Stimulated activated CD8-positive, alpha-beta memory T cell treated with anti-CD3 and anti-CD28 coated beads, Interleukin-12 subunit alpha, Interleukin-12 subunit beta, amount 100 ng/mL, for 1 hour (primary cell): ENCODE results near the gene NUDT22.

Experiments used
- DNase-seq: peaks from one replicate; pipeline ENCODE4 v3.0.0-alpha.2; 2020; ENCODE audit warnings: low read depth

NUDT22 gene

GRCh38 chr11:64255135-64256128 lies 29.4 kb downstream of the NUDT22 start:
- no peak for DNase-seq

GRCh38 chr11:64256300-64256699 lies 30.2 kb downstream of the NUDT22 start:
- no peak for DNase-seq

DNA sequence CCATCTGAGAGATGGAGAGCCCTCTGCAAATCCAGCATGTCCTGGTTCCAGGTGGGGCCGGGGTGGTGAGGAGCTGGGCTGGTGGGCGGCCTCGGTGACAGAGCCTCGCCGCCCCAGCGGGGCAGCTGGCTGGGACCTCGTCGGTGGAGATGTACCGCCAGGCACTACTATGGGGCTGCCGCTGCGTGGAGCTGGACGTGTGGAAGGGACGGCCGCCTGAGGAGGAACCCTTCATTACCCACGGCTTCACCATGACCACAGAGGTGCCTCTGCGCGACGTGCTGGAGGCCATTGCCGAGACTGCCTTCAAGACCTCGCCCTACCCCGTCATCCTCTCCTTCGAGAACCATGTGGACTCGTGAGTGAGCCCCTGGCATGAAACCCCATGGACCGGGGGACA lies 32.3 kb downstream of the NUDT22 start:
- DNase-seq, result no peak

- no peak for DNase-seq
Observed at GRCh38 chr11:64258946-64259532, 33.0 kb downstream of the NUDT22 start.

DNA sequence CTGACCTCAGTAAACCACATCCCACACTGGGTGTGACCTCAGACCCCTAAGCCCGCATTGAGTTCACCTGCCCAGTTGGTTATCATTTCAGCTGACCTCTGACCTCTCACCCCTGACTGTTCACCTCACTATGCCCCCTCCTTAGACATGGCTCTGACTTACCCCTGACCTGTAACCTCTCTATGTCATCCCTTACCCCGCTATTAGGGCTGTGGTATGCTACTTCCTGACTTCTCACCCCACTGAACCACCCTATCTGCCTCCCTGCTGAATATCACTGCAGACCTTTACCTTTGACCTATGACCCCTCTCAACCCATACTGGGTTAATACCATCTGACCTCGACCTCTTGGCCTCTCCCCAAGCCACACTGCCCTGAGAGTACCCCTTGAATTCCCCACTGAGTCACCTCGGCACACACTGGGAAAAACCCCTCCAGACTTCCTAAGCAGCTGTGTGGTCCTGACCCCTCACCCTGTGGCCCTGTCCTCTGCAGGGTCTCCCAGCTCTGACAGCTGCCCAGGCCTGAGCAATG lies 33.5 kb downstream of the NUDT22 start:
- DNase-seq, result no peak

GRCh38 chr11:64260147-64260708 lies 34.2 kb downstream of the NUDT22 start:
- DNase-seq, result no peak

DNA sequence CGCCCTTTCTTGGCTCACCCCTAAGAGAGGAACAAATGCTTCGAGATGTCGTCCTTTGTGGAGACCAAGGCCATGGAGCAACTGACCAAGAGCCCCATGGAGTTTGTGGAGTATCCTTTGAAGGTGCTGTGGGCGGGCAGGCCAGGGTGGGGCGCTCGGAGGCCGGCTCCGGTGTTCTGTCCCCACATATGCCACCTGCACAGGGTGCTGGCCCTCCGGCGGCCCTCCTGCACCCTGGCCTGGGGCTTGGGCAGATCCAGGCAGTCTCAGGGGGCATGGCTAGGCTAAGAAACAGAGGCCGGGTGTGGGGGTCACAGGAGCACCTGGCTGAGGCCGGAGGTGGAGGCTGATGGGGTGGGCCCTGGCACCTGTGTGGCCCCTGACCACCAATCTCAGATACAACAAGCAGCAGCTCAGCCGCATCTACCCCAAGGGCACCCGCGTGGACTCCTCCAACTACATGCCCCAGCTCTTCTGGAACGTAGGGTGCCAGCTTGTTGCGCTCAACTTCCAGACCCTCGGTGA lies 35.5 kb downstream of the NUDT22 start:
- DNase-seq, result no peak

GRCh38 chr11:64262271-64263002 lies 36.4 kb downstream of the NUDT22 start:
- DNase-seq, result no peak

GRCh38 chr11:64263021-64263946 lies 37.2 kb downstream of the NUDT22 start:
- DNase-seq, result no peak

DNA sequence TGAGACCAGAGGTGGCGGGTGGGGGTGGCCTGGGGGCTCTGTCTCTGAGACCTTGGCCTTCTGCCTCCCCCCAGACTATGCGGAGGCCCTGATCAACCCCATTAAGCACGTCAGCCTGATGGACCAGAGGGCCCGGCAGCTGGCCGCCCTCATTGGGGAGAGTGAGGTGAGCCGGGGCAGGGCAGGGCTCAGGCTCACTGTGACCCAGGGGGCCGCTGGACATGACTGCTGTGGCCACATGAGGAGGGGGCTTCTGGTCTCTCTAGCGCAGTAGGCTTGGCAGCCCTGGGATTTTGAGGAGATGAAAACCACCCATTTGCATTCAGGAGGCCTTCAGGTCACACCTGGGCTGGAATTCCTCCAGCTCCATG lies 37.9 kb downstream of the NUDT22 start:
- no peak for DNase-seq

DNA sequence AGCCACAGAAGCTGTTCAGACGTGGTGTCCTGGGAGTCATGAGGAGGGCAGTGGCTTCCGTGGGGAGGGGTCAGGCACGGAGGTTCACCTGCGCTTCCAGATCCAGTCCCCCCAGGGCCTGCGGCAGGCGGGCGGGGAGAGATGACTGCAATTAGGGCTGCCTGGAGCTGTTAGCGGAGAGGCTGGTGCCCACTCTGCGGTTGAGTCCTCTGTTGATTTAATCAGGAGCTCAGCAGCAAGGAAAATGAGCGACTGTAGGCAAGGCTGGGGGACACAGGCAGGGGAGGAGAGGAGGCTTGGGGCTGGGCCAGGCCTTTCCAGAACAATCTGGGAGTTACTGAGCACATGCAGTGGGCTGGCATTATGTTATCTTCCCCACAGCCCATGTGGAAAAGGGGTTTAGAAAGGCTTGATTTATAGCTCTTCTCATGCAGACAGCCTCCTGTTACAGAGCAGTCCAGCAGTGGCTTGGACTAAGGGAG lies 38.3 kb downstream of the NUDT22 start:
- no peak for DNase-seq

GRCh38 chr11:64265176-64266160 lies 39.4 kb downstream of the NUDT22 start:
- no peak for DNase-seq

- no peak for DNase-seq
Observed at GRCh38 chr11:64266339-64266738, 40.3 kb downstream of the NUDT22 start.

GRCh38 chr11:64267207-64267945 lies 41.3 kb downstream of the NUDT22 start:
- no peak for DNase-seq

- no peak for DNase-seq
Observed at GRCh38 chr11:64268025-64268892, 42.2 kb downstream of the NUDT22 start.

GRCh38 chr11:64268893-64269539 lies 42.9 kb downstream of the NUDT22 start:
- DNase-seq, result no peak

DNA sequence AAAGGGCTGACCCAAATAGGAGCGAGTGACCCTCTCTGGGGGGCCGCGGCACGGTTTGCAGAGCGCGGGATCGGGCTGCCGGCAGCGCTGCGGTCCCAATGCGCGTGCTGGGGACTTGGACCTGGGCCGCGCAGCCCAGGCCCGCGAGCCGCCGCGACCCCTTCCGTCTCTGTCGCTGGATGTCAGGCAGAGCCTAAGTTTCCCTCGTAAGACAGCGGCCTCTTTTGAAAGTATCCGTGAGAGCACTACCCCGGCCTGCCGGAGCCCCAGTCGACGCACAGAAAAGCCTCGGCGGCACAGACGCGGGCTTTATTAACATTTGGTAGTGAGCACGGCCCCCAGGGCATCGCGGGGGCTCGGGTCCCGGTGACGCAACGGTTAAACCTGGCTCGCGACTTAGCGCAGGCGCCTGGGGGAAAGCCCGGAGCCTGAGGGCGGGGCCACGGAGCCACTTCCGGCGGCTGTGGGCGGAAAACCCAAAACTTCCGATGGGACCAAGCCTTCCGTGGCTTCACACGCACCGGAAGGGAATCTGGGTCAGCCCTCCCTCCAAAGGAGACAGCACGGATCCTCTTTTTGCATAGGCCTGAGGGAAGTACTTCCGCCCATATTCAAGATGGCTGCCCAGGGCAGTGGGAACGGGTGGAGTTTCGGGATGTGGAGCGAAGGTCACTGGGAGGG lies 43.6 kb downstream of the NUDT22 start:
- DNase-seq, result peak; percentile 96
